Measurements from ENCODE around the gene SLC49A4. TPM values are rescaled to one million over a fixed set of nuclear protein-coding genes. Genes with fewer than 3 reads are reported as not detected.

Gene SLC49A4
- total RNA-seq, 2 experiments from 2014 or later, result 1.9 TPM

GRCh38 chr3:122835590-122835989 is 40.7 kb downstream of the SLC49A4 start:
- ChIA-PET POLR2A (no interaction called here), CTCF (no interaction called here)

DNA sequence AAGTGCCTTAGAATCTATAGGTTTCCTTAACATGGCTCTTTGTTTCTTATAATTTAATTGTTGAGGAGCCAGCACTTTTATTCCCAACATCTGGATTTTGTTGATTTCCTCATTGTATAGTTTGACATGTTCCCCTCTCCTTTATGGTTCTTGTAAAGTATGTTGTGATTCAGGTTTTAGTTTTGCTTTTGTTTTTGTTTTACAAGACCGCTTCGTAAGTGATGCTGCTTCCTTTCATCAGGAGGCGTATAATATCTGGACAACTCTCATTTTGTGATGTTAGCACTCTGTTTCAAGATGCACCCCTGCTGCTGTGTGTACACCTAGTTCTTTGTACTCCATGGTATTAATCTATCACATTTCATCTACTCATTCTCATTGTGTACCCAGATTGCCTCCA is 48.7 kb downstream of the SLC49A4 start:
- CTCF ChIA-PET, result no interaction called here
- POLR2A ChIA-PET, result no interaction called here

- ChIA-PET POLR2A (no interaction called here), CTCF (no interaction called here)
Observed at GRCh38 chr3:122857019-122857418, 62.1 kb downstream of the SLC49A4 start.

GRCh38 chr3:122858373-122858772 is 63.5 kb downstream of the SLC49A4 start:
- CTCF ChIA-PET, result no interaction called here
- POLR2A ChIA-PET, result no interaction called here

DNA sequence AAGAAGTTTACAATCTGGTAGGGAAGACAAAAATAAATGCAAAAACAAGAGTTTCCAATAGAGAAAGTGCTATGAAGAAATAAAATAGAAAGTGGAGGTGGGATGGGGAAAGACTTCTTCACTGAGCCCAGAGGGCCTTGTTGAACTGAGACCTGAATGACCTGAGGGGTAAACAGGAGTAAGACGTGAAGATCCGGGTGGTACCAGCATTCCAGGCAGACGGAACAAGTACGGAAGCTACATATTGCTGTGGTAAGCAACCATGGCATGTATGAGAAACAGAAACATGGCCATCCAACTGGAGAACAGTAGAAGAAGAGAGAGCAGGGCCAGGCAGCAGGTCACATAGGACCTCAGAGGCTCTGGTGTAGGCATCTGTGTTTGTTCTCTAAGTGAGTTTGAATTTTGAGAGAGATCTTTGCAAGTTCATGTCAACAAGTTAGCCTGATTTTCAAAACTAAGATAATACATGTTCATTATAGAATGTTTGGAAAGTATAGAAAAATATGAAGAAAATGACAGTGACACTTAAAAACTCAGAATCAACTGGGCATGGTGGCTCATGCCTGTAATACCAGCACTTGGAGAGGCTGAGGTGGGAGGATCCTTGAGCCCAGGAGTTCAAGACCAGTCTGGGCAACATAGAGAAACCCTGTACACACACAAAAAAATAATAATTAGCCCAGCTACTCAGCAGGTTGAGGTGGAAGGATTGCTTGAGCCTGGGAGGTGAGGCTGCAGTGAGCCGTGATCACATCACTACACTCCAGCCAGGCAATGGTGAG is 64.3 kb downstream of the SLC49A4 start:
- POLR2A ChIA-PET, result no interaction called here
- CTCF ChIA-PET, result no interaction called here

DNA sequence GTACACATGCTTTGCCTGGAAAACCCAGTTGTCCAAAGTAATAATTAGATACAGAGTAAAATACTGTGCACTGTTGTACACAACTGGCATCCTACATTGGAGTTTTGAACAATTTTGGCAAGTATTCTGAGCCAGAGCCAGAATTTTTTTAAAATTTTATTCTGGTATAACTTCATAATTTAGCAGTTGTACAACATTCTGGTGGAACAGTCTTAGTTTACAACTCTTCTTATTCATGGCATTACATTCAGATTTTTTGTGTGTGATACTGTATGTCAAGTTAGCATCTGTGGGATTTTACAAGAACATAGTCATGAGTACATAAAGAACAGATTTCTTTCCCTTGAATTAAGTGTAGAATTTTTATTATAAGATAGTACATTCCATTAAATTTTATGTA is 67.5 kb downstream of the SLC49A4 start:
- CTCF ChIA-PET, result no interaction called here
- POLR2A ChIA-PET, result no interaction called here

DNA sequence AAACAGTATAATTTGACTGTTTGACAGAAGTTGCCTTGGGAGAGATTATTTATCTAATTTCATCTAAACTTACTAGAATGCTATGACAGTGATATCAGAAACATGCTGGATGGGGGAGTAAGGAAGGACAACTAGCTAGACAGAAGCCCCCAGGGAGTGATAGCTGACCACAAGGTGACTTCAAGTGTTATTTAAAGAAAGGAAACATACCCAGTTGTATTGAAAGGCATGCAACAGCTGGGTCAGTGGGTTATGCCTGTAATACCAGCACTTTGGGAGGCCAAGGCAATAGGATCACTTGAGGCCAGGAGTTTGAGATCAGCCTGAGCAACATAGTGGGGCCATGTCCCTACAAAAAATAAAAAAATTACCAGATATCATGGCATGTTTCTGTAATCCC is 69.6 kb downstream of the SLC49A4 start:
- CTCF ChIA-PET, result no interaction called here

DNA sequence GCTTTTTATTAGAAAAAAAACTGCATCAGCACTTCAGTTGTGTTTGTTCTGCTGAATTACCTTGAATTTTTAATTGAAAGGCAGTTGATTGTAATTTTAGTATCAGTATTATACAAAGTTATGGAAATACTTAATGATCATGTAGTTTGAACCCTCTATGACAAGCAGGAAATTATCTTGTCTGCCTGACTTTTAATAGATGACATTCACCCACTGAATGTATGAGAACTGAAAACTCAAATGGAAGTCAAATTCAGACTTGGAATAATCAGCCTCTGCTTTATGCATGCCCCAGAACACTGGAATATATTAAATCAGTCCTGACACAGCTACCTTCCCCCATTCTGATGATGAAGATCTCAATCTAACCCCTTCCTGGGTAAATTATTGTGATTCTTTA is 73.5 kb downstream of the SLC49A4 start:
- POLR2A ChIA-PET, result no interaction called here
- CTCF ChIA-PET, result no interaction called here

More for the DNA sequence above, 69.6 kb downstream of the SLC49A4 start:
- POLR2A ChIA-PET, result no interaction called here

DNA sequence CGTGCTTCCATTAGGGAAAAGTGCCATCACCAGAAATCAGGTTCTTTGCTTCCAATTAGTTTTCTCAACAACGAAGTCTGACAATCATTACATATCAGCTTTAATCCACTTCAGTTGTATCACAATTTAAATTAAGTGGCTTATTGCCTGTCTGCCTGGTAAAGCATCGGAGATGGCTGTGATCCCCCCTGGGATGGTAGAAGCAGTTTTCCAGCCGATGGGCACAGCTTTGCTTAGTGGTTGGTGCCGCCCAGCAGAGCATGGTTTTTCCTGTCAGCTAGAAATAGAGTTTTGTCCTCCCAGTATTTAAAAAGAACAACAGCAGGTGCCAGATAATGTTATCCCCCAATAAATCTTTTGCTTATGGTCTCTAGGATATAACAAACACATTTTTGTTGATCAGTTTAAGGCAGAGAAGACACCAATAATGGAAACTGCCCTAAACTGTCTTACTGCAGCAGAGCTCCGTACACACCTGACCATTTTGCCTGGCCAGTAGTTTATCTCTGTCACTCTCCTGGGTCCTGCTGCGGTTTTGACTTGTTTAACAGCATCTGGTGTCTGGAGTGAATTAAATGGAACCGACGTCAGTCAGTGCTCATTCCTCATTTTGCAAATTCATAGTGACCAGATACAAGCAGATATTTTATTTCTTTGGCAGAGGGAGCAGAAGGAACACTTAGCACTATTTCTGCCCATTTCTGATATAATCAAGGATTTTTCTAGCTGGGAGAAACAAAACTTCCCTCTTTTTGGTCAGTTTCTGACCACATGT is 79.1 kb downstream of the SLC49A4 start:
- ChIA-PET CTCF (no interaction called here), POLR2A (no interaction called here)

DNA sequence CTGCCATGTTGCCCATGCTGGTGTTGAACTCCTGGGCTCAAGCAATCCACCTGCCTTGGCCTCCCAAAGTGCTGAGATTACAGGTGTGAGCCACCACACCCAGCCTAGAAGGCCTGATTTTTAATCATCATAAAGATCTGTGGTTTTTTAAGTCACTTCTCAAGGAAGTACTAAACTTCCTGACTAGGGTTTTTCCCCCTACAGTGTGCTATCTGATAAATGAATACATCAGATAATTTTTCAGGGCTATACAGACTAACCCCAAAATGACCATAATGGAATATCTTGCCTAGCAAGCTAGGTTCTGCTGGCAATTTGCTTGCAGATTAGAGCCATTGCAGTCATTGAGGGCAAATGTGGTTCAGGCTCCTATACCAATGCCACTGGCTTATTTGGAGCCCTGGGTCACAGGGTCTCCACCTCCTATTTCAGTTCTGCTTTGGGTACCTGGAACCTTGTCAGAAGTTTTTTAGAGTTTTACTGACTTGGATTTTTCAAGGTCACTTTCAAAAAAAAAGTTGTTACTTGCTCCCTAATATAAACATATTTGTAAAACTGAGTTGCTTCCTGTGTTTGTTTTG is 80.8 kb downstream of the SLC49A4 start:
- ChIA-PET CTCF (no interaction called here), POLR2A (no interaction called here)

- POLR2A ChIA-PET, result no interaction called here
- CTCF ChIA-PET, result no interaction called here
Observed at GRCh38 chr3:122880173-122880572, 85.3 kb downstream of the SLC49A4 start.

GRCh38 chr3:122880624-122881023 is 85.8 kb downstream of the SLC49A4 start:
- ChIA-PET POLR2A (no interaction called here), CTCF (no interaction called here)

DNA sequence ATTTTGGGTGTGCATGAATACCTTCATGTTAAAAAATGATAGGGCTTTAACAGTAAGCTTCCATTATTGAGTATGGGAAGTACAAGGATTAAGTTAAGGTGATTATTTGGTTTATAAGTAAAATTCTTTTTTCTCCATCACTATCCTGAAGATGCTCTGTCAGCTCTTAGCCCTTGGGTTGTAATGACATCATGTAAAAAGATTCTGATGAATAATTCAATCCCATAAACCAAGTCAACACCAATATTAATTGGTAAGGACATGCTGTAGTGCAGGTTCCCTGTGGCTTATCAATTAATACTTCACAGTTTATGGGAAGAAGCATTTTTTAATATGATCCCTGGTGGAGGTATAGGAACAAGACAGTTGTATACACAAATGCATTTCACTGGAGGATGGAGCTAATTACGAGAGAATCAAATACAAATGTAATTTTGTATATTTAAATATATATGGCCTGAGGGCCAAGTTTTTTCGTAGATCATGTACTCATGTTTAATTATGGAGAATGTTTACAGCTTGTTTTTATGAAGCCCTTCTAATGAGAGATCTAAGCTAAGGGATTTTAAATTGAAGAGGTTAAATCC is 87.6 kb downstream of the SLC49A4 start:
- POLR2A ChIA-PET, result no interaction called here
- CTCF ChIA-PET, result no interaction called here

GRCh38 chr3:122886251-122886650 is 91.4 kb downstream of the SLC49A4 start:
- ChIA-PET POLR2A (no interaction called here), CTCF (no interaction called here)

- ChIA-PET POLR2A (no interaction called here), CTCF (no interaction called here)
Observed at GRCh38 chr3:122886946-122887345, 92.1 kb downstream of the SLC49A4 start.

DNA sequence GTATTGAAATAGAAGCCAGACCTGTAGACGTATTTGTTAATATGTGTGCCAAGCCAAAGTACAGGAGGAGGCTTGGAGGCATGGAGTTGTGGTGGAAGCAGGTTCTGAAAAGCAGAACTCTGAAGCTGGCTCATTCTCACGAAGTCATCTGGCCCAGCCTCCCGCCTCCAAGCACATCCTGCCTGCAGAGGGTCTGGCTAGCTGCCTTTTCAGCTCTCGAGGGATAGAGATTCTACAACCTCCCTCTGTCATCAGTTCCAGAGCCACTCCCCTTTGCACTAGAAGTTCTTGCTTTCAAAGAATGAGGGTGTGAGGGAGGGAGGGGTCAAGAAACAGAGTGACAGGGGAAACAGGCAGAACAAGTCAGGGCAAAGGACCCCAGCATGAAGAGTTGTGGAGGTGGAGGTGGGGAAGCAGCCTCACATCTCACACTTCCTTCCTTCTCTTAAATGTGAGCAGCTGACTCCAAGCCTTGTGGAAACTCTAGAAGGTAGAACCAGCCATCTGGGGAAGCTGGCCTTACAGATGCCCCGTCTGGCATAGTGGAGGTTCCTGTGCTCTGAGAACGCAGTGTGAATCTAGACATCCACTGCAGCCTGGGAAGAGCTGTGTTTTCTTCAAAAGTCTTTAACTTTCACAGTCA is 95.3 kb downstream of the SLC49A4 start:
- CTCF ChIA-PET, result no interaction called here
- POLR2A ChIA-PET, result no interaction called here

- CTCF ChIA-PET, result no interaction called here
- POLR2A ChIA-PET, result no interaction called here
Observed at GRCh38 chr3:122890720-122891220, 95.9 kb downstream of the SLC49A4 start.

- POLR2A ChIA-PET, result no interaction called here
- CTCF ChIA-PET, result no interaction called here
Observed at GRCh38 chr3:122892118-122892960, 97.5 kb downstream of the SLC49A4 start.

- CTCF ChIA-PET, result no interaction called here
- POLR2A ChIA-PET, result no interaction called here
Observed at GRCh38 chr3:122893282-122893681, 98.4 kb downstream of the SLC49A4 start.

Measured in activated CD8-positive, alpha-beta memory T cell treated with anti-CD3 and anti-CD28 coated beads for 36 hours (primary cell).